Pancreas (tissue), 10 donors: ENCODE measurements around the gene YIPF1. TPM values are rescaled to one million over a fixed set of nuclear protein-coding genes. Genes with fewer than 3 reads are reported as not detected.

Experiments
- ATAC-seq, 4 donors: fragments of 200-7000 bp; cut with Tn5 transposase; one replicate each; pipeline versions ENCODE4 v1.8.0 to v1.9.1; 2020; ENCODE audit warnings: mild to moderate bottlenecking in 4 of 4, moderate library complexity in 4 of 4
- DNase-seq, 6 donors: peaks; one replicate each; pipeline ENCODE4 v3.0.0-alpha.2; 2020
- FAIRE-seq: peaks from 2 replicates; lab custom pipeline; 2012; peaks lifted over from hg19 to GRCh38; lab: Jason Lieb, UNC
- H3K27ac ChIP-seq, 4 donors: fragments of 200-600 bp; sonication (generic); 1 replicate in 3 of 4; 2 replicates in 1 of 4; pipeline versions ENCODE4 v1.5.0 to v1.8.0; 2020
- H3K27me3 ChIP-seq, 4 donors: fragments of 200-600 bp; one replicate each; pipeline ENCODE4 v1.8.0; 2021
- H3K36me3 ChIP-seq, 3 donors: fragments of 200-600 bp; sonication (generic) in 1 of 3; one replicate each; pipeline versions ENCODE4 v1.5.0 to v1.8.0; 2020 to 2021
- H3K4me1 ChIP-seq, 3 donors: fragments of 200-600 bp; one replicate each; pipeline ENCODE4 v1.8.0; 2021
- H3K4me3 ChIP-seq, 4 donors: fragments of 200-600 bp; sonication (generic) in 2 of 4; one replicate each; pipeline versions ENCODE4 v1.5.0 to v1.8.0; 2020 to 2021
- H3K9me3 ChIP-seq, 4 donors: fragments of 200-600 bp; one replicate each; pipeline ENCODE4 v1.8.0; 2021
- WGBS, 2 donors: extraction: QIAGEN DNeasy Blood & Tissue Kit; methylation state at CpG; one replicate each; pipeline ENCODE4 v1.1.7; 2013; 5-methylcytosine and 5-hydroxymethylcytosine counted together
- intact Hi-C, 3 donors: fragments of 100-400 bp; cut with DNase I; formaldehyde crosslinking; loops; one replicate each; pipeline versions ENCODE4 v1.11.1 to v1.14.2; 2022
- polyA plus RNA-seq, 2 donors: library from polyadenylated mRNA; stranded (reverse); fragments of 200-250 nt; gene quantifications; one replicate each; pipeline ENCODE4 v1.2.3, GENCODE V29; 2013
- total RNA-seq, 6 donors: library from RNA; stranded (reverse); fragmentation: NEBNext Ultra II Directional in 4 of 6; extraction: Animal tissue kit (Norgen Biotek cat#: 25700) in 4 of 6; gene quantifications; one replicate each; pipeline versions ENCODE4 v1.2.1 to v1.2.4, GENCODE V29; 2021 to 2023
- TF ChIP-seq, protein P1 (sequence below), 4 donors: fragments of 200-600 bp; sonication (generic) in 3 of 4; IDR thresholded peaks; one replicate each; pipeline versions ENCODE4 v1.5.0 to v1.8.0; 2021; ENCODE audit warnings: antibody characterized with exemption in 4 of 4
- donor health status: healthy with polysubstance abuse.
- donor health status: DM: no; HTN: no; CAD: no; lungs with moderate emphysema.
- donor health status: DM: no; HTN: no; CAD: no.
- donor health status: control.
- donor health status: control.
- donor health status: Bipolar disorder and iron deficiency.
- donor health status: DM: yes; HTN: yes; CAD: no.
- donor health status: DM: no; HTN: no; CAD: no.
- donor health status: DM: no; HTN: no; CAD: no.
- donor health status: DM: yes; HTN: yes; CAD: no.

Gene YIPF1
- total and polyA plus RNA-seq, 8 donors: 5.6 to 17.7 (median 11.0) TPM

DNA sequence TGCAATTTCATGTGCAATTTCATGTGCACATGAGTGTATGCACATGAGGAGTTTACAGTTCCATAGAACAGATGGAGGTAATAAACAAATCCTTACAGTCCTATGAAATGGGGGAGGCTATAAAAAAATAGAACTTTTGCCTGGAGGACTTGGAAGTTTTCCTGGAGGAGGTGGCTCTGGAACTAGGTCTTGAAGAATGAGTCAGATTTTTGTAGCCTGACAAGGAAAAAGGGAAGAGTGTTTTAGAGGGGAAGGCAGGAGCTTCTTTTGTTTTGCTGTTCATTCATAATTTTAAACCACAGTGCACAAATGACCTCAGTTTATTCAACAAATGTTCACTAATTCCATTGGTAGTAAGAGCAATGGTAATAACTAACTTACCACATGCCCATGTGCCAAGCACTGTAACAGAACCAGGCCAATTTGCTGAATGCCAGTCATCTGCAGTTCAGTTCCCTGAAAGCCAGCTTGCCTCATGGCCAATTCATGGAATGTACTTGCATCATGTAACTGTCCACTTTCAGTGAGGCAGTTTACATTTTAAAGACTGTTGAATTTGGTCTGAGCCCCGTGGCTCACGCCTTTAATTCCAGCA is 7.1 kb upstream of the YIPF1 start:
- H3K9me3 ChIP-seq: no peaks in the 10 kb centered on the region

DNA sequence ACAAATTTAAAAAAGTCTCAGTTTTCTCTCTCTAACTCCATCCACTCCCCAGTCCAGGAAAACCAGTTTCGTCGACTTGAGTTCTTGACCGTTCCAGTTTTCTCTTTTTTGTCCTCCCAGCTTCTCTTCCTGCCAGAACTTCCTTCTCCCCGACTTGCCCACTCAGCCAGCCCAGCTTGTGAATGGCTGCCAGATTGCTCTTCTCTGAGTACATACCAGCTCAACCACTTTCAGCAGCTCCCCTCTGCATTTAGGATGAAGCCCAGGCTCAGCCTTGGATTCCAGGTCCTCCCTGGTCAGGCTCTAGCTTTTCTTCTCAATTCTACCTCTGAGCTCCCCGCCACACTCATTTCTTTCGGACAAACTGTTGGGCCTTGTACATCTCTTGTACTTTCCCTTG is 5.8 kb upstream of the YIPF1 start:
- WGBS, 2 donors: 70 to 76% methylated on average over 6 of the region's 6 CpGs
- TF ChIP-seq, protein P1, sequence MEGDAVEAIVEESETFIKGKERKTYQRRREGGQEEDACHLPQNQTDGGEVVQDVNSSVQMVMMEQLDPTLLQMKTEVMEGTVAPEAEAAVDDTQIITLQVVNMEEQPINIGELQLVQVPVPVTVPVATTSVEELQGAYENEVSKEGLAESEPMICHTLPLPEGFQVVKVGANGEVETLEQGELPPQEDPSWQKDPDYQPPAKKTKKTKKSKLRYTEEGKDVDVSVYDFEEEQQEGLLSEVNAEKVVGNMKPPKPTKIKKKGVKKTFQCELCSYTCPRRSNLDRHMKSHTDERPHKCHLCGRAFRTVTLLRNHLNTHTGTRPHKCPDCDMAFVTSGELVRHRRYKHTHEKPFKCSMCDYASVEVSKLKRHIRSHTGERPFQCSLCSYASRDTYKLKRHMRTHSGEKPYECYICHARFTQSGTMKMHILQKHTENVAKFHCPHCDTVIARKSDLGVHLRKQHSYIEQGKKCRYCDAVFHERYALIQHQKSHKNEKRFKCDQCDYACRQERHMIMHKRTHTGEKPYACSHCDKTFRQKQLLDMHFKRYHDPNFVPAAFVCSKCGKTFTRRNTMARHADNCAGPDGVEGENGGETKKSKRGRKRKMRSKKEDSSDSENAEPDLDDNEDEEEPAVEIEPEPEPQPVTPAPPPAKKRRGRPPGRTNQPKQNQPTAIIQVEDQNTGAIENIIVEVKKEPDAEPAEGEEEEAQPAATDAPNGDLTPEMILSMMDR (IDR thresholded peaks at IDR 0.05): no peak
- Histone ChIP-seq H3K27me3 (no peaks in the 10 kb centered on the region), H3K36me3 (no peaks in the 10 kb centered on the region), H3K27ac (no peak overlapping the region), H3K4me1 (peaks cover 0 to 12% (median 9%) of the 10 kb centered on the region in 3 donors), H3K9me3 (no peaks in the 10 kb centered on the region), H3K4me3 (no peak overlapping the region)
- no peak for DNase-seq
- ATAC-seq: no peak
- FAIRE-seq: no peak
- intact Hi-C loops: no loop called here

More for the DNA sequence above, 7.1 kb upstream of the YIPF1 start:
- H3K27me3 ChIP-seq: no peaks in the 10 kb centered on the region
- H3K4me1 ChIP-seq: peaks cover 0 to 11% (median 9%) of the 10 kb centered on the region in 3 donors
- no peak overlapping the region for H3K27ac ChIP-seq
- ATAC-seq: peak in 1 of 4 donors; percentile 31
- intact Hi-C loops: no loop called here
- 70 to 86% methylated on average over 2 of the region's 2 CpGs for WGBS, 2 donors
- no peak for DNase-seq
- TF ChIP-seq, protein P1 (IDR thresholded peaks at IDR 0.05): no peak
- FAIRE-seq: no peak
- no peak overlapping the region for H3K4me3 ChIP-seq
- no peaks in the 10 kb centered on the region for H3K36me3 ChIP-seq

DNA sequence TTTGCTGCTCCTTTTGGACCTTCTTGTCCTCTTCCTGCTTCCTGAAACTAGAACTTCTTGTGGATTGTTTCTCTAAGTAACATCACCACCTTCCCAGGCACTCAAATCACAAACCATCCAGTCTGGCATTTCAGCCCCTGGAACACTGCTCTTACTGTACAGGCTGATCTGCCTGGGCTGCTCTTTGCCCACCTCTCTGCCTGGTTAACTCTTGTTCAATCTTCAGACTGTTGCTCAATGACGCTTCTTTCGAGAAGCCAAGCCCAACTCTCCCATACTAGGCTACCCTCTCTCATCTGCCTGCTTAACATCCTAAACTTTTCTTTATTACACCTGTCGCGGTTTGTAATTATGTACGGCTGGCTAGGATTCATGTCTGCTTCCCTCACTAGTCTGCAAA is 5.0 kb upstream of the YIPF1 start:
- H3K27ac ChIP-seq: no peak overlapping the region
- no peak for ATAC-seq
- 84 to 90% methylated on average over 5 of the region's 5 CpGs for WGBS, 2 donors

DNA sequence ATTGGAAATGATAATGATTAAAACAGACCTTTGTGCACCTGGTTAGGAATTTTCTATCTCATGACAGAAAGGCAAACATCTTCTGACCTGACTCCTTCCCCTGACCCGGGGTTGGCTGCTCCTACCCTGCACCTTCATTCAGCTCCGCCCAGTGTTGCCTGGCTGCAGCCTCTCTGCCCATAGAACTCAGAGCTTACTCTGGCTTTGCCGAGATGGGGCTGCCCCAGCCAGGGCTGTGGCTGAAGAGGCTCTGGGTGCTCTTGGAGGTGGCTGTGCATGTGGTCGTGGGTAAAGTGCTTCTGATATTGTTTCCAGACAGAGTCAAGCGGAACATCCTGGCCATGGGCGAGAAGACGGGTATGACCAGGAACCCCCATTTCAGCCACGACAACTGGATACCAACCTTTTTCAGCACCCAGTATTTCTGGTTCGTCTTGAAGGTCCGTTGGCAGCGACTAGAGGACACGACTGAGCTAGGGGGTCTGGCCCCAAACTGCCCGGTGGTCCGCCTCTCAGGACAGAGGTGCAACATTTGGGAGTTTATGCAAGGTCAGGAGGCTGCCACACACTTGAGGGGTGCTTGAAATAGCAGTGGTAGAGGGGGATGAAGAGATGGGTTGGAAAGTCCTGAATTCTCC is 4.5 kb upstream of the YIPF1 start, which contains the start of gene DIO1:
TSS of gene DIO1 (plus strand) at position 189 of the 638 bp plus-strand sequence. CDS start at position 213, 24 bp downstream.
- H3K36me3 ChIP-seq: no peaks in the 10 kb centered on the region
- no peak for FAIRE-seq
- H3K4me3 ChIP-seq: no peak within 1 kb of the TSS
- ATAC-seq: no peak
- H3K27ac ChIP-seq: peak within 1 kb of the TSS in 1 of 4 donors; percentile 2
- peaks cover 0 to 7% (median 4%) of the 10 kb centered on the region in 3 donors for H3K4me1 ChIP-seq
- H3K27me3 ChIP-seq: no peaks in the 10 kb centered on the region
- DNase-seq: no peak
- H3K9me3 ChIP-seq: no peaks in the 10 kb centered on the region
- TF ChIP-seq, protein P1 (IDR thresholded peaks at IDR 0.05): no peak
- WGBS, 2 donors: 54 to 64% methylated on average over 14 of the region's 14 CpGs
- intact Hi-C loops: no loop called here

More for the DNA sequence above, 5.0 kb upstream of the YIPF1 start:
- Histone ChIP-seq H3K27me3 (no peaks in the 10 kb centered on the region), H3K4me3 (no peak overlapping the region), H3K4me1 (peaks cover 0 to 12% (median 9%) of the 10 kb centered on the region in 3 donors), H3K36me3 (no peaks in the 10 kb centered on the region), H3K9me3 (no peaks in the 10 kb centered on the region)
- intact Hi-C loops: no loop called here
- TF ChIP-seq, protein P1 (IDR thresholded peaks at IDR 0.05): no peak
- no peak for FAIRE-seq
- no peak for DNase-seq

DNA sequence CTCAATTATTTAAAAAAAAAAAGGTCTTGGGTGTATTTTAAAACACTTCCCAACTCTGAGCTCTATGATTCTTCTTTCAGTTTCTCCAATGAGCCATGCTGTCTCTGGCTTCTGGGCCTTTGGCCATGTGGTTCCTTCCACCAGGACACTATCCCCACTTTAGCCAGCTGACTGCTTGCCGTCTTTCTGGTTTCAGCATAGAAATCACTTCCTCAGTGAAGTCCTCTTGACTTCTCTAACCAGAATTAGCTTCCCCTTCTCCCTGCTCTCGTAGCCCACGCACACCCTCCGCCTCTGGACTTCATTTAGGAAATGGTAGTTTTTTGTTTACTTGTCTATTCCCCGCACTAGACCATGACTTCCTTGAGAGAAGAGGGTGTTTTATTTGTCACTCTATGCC is 3.3 kb upstream of the YIPF1 start:
- no peaks in the 10 kb centered on the region for H3K9me3 ChIP-seq
- peak overlapping the region in 2 of 4 donors; percentile 2 to 5 for H3K27ac ChIP-seq
- no peak for FAIRE-seq
- no peaks in the 10 kb centered on the region for H3K27me3 ChIP-seq
- peaks cover 0 to 9% (median 5%) of the 10 kb centered on the region in 3 donors for H3K4me1 ChIP-seq
- no peaks in the 10 kb centered on the region for H3K36me3 ChIP-seq
- 80 to 84% methylated on average over 5 of the region's 5 CpGs for WGBS, 2 donors
- TF ChIP-seq, protein P1 (IDR thresholded peaks at IDR 0.05): no peak
- H3K4me3 ChIP-seq: no peak overlapping the region
- intact Hi-C loops: no loop called here
- ATAC-seq: peak in 2 of 4 donors; percentile 1 to 12
- DNase-seq: no peak
